Lung microvascular endothelial cell (primary cell): Measurements from ENCODE around the gene EPHA2. TPM values are rescaled to one million over a fixed set of nuclear protein-coding genes. Genes with fewer than 3 reads are reported as not detected.
"Not testable (repeated sequence)": the region's sequence is repeated elsewhere in the genome, so short reads cannot be mapped to it uniquely, and the experiment has no call there.

Experiments
- DNase-seq, 2 donors: peaks; one replicate each; pipeline versions ENCODE4 v3.0.0 to v3.0.0-alpha.2; 2010; ENCODE audit warnings: low read depth in 2 of 2
- total RNA-seq: library from RNA; depleted of rRNA; stranded (reverse); fragments of >200 nt; gene quantifications from 2 replicates; pipeline ENCODE4 v1.2.1, GENCODE V29; 2014

EPHA2 gene
- total RNA-seq, 1 donor from 2014 or later, result 122 TPM

GRCh38 chr1:16168144-16168495, 12.3 kb upstream of the EPHA2 start:
- not testable (repeated sequence) for DNase-seq

DNA sequence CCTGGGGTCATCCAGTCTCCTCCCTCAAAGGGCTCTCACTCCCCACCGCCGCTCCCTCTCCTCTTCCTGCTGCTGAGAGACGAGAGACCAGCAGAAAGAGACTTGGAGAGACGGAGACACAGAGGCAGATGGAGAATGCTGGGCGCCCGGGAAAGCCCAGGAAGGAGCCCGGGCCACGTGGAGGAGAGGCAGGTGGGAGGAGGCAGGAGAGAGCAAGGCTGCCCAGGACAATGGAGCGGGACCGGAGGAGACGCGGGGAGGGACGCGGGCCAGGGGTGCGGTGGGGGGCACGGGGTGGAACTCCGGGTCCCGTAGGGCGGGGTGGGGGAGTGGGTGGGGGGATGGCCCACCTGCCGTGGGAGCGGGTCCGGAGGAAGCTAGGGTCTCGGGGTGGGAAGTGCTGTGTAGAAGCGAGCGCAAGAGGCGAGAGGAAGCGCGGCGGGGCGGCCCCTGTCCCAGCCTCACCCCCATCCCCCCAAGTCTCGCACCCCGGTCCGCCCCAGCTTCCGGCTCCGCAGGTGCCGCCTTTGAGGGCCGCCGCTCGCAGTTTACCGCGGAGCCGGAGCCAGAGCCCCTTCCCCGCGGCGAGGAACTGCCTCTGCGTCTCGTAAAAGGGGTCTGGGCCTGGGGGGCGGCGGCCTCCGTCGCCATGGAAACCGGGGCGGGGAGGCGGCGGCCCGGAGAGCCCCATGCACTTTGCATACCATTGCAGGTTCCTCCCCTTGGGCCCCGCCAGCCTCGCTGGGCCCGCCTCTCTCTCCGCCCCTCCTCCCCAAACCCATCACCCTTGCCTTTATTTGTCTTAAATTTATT, 11.7 kb upstream of the EPHA2 start:
- no peak for DNase-seq

DNA sequence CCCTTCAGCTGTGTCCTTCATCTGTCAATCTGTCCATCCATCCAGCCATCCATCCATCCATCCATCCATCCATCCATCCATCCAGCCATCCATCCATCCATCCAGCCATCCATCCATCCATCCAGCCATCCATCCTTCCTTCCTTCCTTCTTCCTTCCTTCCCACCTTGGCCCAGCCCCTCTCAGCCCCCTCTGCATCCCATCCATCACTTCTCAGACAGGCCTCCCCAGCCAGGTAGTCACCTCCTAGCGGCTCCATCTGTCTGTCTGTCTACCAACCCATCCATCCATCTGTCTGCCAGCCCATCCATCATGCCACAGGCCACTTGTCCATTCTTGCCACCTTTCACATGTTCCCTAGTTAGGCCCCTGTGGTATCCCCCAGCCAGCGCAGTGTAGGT, 10.2 kb upstream of the EPHA2 start:
- DNase-seq, result no peak

- no peak for DNase-seq
These were observed 9.7 kb upstream of the EPHA2 start for GRCh38 chr1:16165548-16165947.

GRCh38 chr1:16165073-16165364, 9.2 kb upstream of the EPHA2 start:
- DNase-seq, result no peak

DNA sequence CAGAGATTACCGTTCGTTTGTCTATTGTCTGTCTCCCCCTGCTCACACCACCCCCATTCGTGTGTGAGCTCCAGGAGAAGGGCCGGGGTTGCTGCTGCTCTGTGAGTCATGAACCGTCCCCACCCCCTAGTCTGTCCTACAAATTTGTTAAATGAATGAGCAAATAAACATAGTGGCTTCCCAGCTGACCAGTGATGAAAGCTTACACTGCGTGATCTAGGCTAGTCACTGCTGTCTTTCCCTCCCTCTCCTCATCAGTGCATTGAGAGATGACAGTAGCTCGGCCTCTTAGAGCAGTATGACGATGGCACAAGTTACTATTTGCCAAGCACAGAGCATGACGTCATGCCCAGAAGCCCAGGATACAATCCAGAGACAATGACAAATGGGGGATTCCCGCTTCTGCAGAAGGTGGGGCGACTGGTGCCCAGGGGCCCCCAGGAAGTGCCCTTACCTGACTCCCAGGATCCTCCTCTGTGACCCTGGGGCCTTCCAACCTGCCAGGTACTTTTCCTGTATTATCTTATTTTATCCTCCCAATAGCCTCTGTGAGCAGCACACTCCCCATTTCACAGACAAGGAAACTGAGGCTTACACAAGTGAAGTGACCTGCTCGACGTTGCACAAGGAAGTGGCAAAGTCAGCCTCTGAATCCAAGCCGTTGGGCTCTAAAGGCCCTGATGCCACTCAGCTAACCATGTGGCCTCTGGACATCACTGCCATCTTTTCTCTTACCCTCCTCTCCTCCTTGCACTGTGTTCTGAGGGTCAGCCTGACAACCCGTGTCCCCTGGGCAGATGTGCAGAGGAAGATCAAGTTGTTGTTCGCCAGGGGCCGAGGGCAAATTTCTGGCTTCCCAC, 8.6 kb upstream of the EPHA2 start:
- peak; percentile 89 to 96 for DNase-seq

- DNase-seq, result not testable (repeated sequence)
These were observed 7.8 kb upstream of the EPHA2 start for GRCh38 chr1:16163608-16164212.

GRCh38 chr1:16162163-16162822, 6.4 kb upstream of the EPHA2 start:
- no peak for DNase-seq

DNA sequence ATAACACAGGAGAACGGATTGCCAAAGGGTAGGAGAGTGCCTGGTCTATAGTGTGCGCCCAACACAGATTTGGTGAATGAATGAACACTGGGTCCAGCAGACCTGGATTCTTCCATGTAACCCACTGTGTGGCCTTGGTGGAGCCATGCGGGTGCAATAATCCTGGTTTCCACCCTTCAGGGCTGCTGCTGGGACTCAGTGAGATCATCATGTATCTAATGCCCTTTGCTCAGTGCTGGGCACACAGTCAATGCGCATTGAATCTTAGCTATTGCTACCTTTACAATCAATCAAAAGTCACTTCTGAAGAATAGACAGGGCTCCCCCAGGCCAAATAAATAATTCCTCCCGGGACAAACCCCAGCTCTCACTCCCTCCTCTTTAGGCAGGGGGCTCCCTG, 5.8 kb upstream of the EPHA2 start:
- DNase-seq, result no peak

- DNase-seq, result no peak
These were observed 3.3 kb upstream of the EPHA2 start for GRCh38 chr1:16158993-16159831.

GRCh38 chr1:16158025-16158424, 2.2 kb upstream of the EPHA2 start:
- no peak for DNase-seq

GRCh38 chr1:16156848-16157495, 1.1 kb upstream of the EPHA2 start:
- DNase-seq, result peak; percentile 67 to 75

GRCh38 chr1:16153999-16154673, 1.7 kb downstream of the EPHA2 start:
- no peak for DNase-seq

- DNase-seq, result no peak
These were observed 2.5 kb downstream of the EPHA2 start for GRCh38 chr1:16153096-16153998.

- peak; percentile 63 to 88 for DNase-seq
These were observed 3.3 kb downstream of the EPHA2 start for GRCh38 chr1:16152481-16153087.

GRCh38 chr1:16151995-16152384, 3.9 kb downstream of the EPHA2 start:
- DNase-seq, result no peak

DNA sequence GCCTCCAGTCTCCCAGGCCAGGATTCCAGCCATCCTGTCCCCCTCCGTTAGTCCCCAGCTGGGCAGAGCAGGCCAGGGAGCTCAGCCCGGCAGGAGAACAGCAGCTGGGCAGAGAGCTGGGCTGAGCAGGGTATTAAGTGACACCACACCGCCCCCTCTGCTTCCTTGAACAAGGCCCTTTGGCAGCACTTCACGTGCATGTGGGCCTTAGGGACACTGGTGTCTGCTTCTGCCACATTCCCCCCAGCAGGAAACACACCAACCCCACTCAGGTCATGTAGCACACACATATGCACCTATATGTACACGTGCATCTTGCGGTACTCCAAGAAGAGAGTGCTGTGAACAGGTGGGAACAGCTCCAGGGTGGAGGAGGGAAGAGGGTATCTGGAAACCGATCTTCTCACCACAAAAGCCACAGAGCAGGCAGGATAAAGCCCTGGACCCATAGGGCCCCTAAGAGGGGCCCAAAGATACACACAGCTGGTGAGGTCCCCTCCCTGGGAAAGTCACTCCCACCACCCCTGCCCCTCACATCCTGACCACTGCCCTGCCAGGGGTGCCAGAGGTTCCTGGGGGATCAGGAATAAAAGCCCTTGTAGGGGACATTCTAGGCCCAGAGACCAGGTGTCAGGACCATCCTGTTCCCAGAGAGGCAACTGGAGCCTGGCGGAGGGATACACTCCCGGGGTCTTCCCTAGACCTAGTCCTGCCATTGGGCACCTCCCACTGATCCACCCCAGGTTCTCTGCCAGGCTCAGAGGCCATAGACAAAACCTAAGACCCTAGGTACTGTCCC, 4.5 kb downstream of the EPHA2 start:
- peak; percentile 66 to 69 for DNase-seq

GRCh38 chr1:16150508-16150907, 5.4 kb downstream of the EPHA2 start:
- DNase-seq, result no peak
